ENCODE data around the gene TNS1. TPM values are rescaled to one million over a fixed set of nuclear protein-coding genes. Genes with fewer than 3 reads are reported as not detected.

TNS1 gene
- total RNA-seq, 1 donor from 2014 or later: 0.24 TPM

DNA sequence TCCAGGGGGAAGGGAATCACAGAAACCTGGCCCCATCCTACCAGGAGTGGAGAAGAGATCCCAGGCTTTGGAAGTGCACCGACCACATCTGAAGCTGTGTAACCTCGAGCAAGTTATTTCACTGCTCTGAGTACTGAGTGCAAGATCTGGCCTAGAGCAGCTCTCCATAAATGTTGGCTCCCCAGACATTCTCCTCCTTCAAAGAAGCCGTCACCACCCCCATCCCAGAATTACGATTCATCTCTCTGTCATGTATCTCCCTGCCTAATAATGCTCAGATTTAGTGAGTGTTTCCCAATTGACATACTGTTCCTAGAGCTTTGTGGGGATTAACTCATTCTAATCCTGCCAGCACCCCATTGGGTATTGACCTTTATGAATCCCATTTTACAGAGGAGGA lies 51.7 kb downstream of the TNS1 start:
- Mint-ChIP-seq H3K27me3 (ENCODE audit: insufficient read depth, low read depth) (peaks cover 4% of the 10 kb centered on the region), H3K4me3 (no peak overlapping the region), H3K27ac (peak overlapping the region; percentile 26), H3K4me1 (peaks cover 18% of the 10 kb centered on the region), H3K36me3 (no peaks in the 10 kb centered on the region), H3K9me3 (no peaks in the 10 kb centered on the region)
- Histone ChIP-seq H3K36me3 (no peaks in the 10 kb centered on the region), H3K4me3 (no peak overlapping the region), H3K27ac (no peak overlapping the region), H2AFZ (replicated peaks) (no peak overlapping the region), H3K27me3 (no peaks in the 10 kb centered on the region), H3K4me1 (peaks cover 3% of the 10 kb centered on the region), H3K9ac (no peak overlapping the region), H3K79me2 (ENCODE audit: low read depth) (no peaks in the 10 kb centered on the region), H3K9me3 (ENCODE audit: low read depth) (no peaks in the 10 kb centered on the region), H3K4me2 (no peak overlapping the region), H4K20me1 (ENCODE audit: low read depth) (no peaks in the 10 kb centered on the region), H3F3A (ENCODE audit: low read depth) (no peaks in the 10 kb centered on the region)
- no peak for TF ChIP-seq EZH2 (IDR thresholded peaks at IDR 0.05)
- no peak for TF ChIP-seq EZH2phosphoT487 (IDR thresholded peaks at IDR 0.05)
- no peak for TF ChIP-seq CTCF (IDR thresholded peaks at IDR 0.05)
- DNase-seq (ENCODE audit: low spot score): no peak

GRCh38 chr2:217950401-217950871 lies 52.4 kb downstream of the TNS1 start:
- H3K4me1 Mint-ChIP-seq: peaks cover 18% of the 10 kb centered on the region

DNA sequence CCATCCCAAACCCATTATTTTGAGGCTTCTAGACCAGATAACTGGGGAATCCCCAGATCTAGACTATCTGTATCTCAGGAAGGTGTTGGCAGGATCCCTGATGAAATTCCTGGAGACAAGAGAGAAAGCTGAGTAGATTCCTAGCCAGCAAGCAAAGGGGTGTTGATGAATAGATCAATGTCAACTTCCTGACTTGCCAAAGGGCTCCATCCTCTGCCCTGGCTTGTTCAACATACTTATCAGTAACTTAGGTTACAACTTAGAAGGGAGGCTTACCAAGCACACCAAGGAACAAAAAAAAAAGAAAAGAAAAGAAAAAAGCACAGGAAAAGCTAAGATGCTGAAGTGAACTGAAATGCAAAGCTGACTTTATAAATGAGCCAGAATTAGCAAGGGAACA lies 53.3 kb downstream of the TNS1 start:
- no peak overlapping the region for H3K4me3 ChIP-seq
- H3K27me3 Mint-ChIP-seq (ENCODE audit: insufficient read depth, low read depth): peaks cover 4% of the 10 kb centered on the region
- H3K4me1 ChIP-seq: peaks cover 3% of the 10 kb centered on the region
- H3K9ac ChIP-seq: no peak overlapping the region
- no peak overlapping the region for H2AFZ ChIP-seq (replicated peaks)
- no peaks in the 10 kb centered on the region for H3K9me3 ChIP-seq (ENCODE audit: low read depth)
- no peaks in the 10 kb centered on the region for H3F3A ChIP-seq (ENCODE audit: low read depth)
- no peak for DNase-seq (ENCODE audit: low spot score)
- no peak overlapping the region for H3K27ac Mint-ChIP-seq
- no peaks in the 10 kb centered on the region for H3K27me3 ChIP-seq
- no peaks in the 10 kb centered on the region for H3K79me2 ChIP-seq (ENCODE audit: low read depth)
- H3K36me3 Mint-ChIP-seq: no peaks in the 10 kb centered on the region
- peaks cover 26% of the 10 kb centered on the region for H3K4me1 Mint-ChIP-seq
- H4K20me1 ChIP-seq (ENCODE audit: low read depth): no peaks in the 10 kb centered on the region
- no peak overlapping the region for H3K27ac ChIP-seq
- H3K36me3 ChIP-seq: no peaks in the 10 kb centered on the region
- TF ChIP-seq EZH2 (IDR thresholded peaks at IDR 0.05) (no peak), EZH2phosphoT487 (IDR thresholded peaks at IDR 0.05) (no peak), CTCF (IDR thresholded peaks at IDR 0.05) (no peak)
- no peak overlapping the region for H3K4me2 ChIP-seq
- no peaks in the 10 kb centered on the region for H3K9me3 Mint-ChIP-seq
- no peak overlapping the region for H3K4me3 Mint-ChIP-seq

More at GRCh38 chr2:217950401-217950871, 52.4 kb downstream of the TNS1 start:
- H3K79me2 ChIP-seq (ENCODE audit: low read depth): no peaks in the 10 kb centered on the region
- peaks cover 3% of the 10 kb centered on the region for H3K4me1 ChIP-seq
- Mint-ChIP-seq H3K4me3 (no peak overlapping the region), H3K27ac (no peak overlapping the region), H3K27me3 (ENCODE audit: insufficient read depth, low read depth) (peaks cover 3% of the 10 kb centered on the region), H3K36me3 (no peaks in the 10 kb centered on the region), H3K9me3 (no peaks in the 10 kb centered on the region)
- H3F3A ChIP-seq (ENCODE audit: low read depth): no peaks in the 10 kb centered on the region
- H3K27me3 ChIP-seq: no peaks in the 10 kb centered on the region
- no peaks in the 10 kb centered on the region for H3K36me3 ChIP-seq
- H3K4me3 ChIP-seq: no peak overlapping the region
- H3K9ac ChIP-seq: no peak overlapping the region
- TF ChIP-seq EZH2 (IDR thresholded peaks at IDR 0.05) (no peak), EZH2phosphoT487 (IDR thresholded peaks at IDR 0.05) (no peak), CTCF (IDR thresholded peaks at IDR 0.05) (no peak)
- H3K27ac ChIP-seq: no peak overlapping the region
- no peak overlapping the region for H2AFZ ChIP-seq (replicated peaks)
- H3K9me3 ChIP-seq (ENCODE audit: low read depth): no peaks in the 10 kb centered on the region
- H3K4me2 ChIP-seq: no peak overlapping the region
- no peaks in the 10 kb centered on the region for H4K20me1 ChIP-seq (ENCODE audit: low read depth)
- DNase-seq (ENCODE audit: low spot score): no peak
